Gastroesophageal sphincter (tissue), 3 donors: Measurements from ENCODE around the gene OCA2.

ENCODE experiments used
- CTCF ChIP-seq, 4 experiments: fragments of 200-600 bp in 2 of 4; fragments of 450-650 bp in 2 of 4; sonication (generic) in 1 of 4; IDR thresholded peaks; one replicate each; pipeline ENCODE4 v1.5.1; 2017 to 2019; ENCODE audit warnings: antibody characterized with exemption in 4 of 4, mild to moderate bottlenecking in 2 of 4, moderate library complexity in 2 of 4
- EP300 ChIP-seq: sonication (generic); formaldehyde crosslinking; IDR thresholded peaks from one replicate; pipeline ENCODE4 v1.6.1; 2017; ENCODE audit warnings: antibody characterized with exemption, mild to moderate bottlenecking
- POLR2A ChIP-seq, 2 donors: fragments of 450-650 bp; IDR thresholded peaks; one replicate each; pipeline ENCODE4 v1.6.1; 2017; ENCODE audit warnings: antibody characterized with exemption in 2 of 2, mild to moderate bottlenecking in 2 of 2, moderate library complexity in 1 of 2
- POLR2AphosphoS5 ChIP-seq: sonication (generic); formaldehyde crosslinking; IDR thresholded peaks from one replicate; pipeline ENCODE4 v1.6.1; 2017; ENCODE audit warnings: antibody characterized with exemption

GRCh38 chr15:27714675-27715074 is 384.4 kb downstream of the OCA2 start:
- no peak for TF ChIP-seq CTCF (IDR thresholded peaks at IDR 0.05)
- no peak for TF ChIP-seq POLR2A (IDR thresholded peaks at IDR 0.05)
- TF ChIP-seq POLR2AphosphoS5: no peak
- no peak for TF ChIP-seq EP300
